HepG2 (cell line): ENCODE results near the gene NFIL3. TPM values are rescaled to one million over a fixed set of nuclear protein-coding genes. Genes with fewer than 3 reads are reported as not detected.

ENCODE experiments used
- ATAC-seq: fragments of 200-7000 bp; cut with Tn5 transposase; 3 replicates; pipeline ENCODE4 v1.9.1; 2020; ENCODE audit warnings: mild to moderate bottlenecking, moderate library complexity
- BruUV-seq: library from RNA; stranded (reverse); fragments of 400-500 nt; replicated peaks from 2 replicates; lab custom pipeline; 2021; lab: Mats Ljungman, UMichigan
- CTCF ChIA-PET: fragments of 300-600 bp; formaldehyde crosslinking; extraction: SDS; loops from one replicate; lab custom pipeline; 2021; ENCODE audit warnings: low total read pairs, inconsistent platforms, low intra/inter-chr PET ratio; lab: Yijun Ruan, JAX
- POLR2A ChIA-PET: fragments of 350-600 bp; sonication (Branson Sonifier 250); formaldehyde crosslinking; loops from one replicate; lab custom pipeline; 2020; ENCODE audit warnings: antibody characterized with exemption, inconsistent platforms; lab: Yijun Ruan, JAX
- DNase-seq: peaks from one replicate; pipeline ENCODE4 v3.0.0-alpha.2; 2015; ENCODE audit warnings: low spot score
- FAIRE-seq: peaks from 3 replicates; lab custom pipeline; 2011; peaks lifted over from hg19 to GRCh38; lab: Jason Lieb, UNC
- H2AFZ ChIP-seq: one replicate; pipeline ENCODE4 v1.6.1; 2011; ENCODE audit warnings: low read length, inconsistent platforms
- H3K27ac ChIP-seq: fragments of 300-600 bp; 3 replicates; pipeline ENCODE4 v1.8.0; 2011; ENCODE audit warnings: mixed run types, mild to moderate bottlenecking, mixed read lengths, low read length, inconsistent platforms; ENCODE audit not compliant: insufficient read depth; ENCODE audit errors: extremely low read length
- H3K27me3 ChIP-seq, 2 experiments: fragments of 200-600 bp in 1 of 2; 2 replicates in 1 of 2; 3 replicates in 1 of 2; pipeline versions ENCODE4 v1.6.0 to v1.8.0; 2011; ENCODE audit warnings: low read length in 2 of 2, mild to moderate bottlenecking in 2 of 2, moderate library complexity in 2 of 2, inconsistent platforms in 1 of 2; ENCODE audit not compliant: insufficient read depth in 2 of 2, control insufficient read depth in 1 of 2
- H3K36me3 ChIP-seq, 2 experiments: fragments of 200-600 bp in 1 of 2; replicated peaks in 1 of 2; 2 replicates in 1 of 2; 3 replicates in 1 of 2; pipeline versions ENCODE4 v1.5.1 to v1.8.0; 2011; ENCODE audit warnings: low read length in 2 of 2, inconsistent platforms in 1 of 2; ENCODE audit not compliant: insufficient read depth in 2 of 2, control insufficient read depth in 1 of 2
- H3K4me1 ChIP-seq: 2 replicates; pipeline ENCODE4 v1.5.1; 2012; ENCODE audit warnings: low read length, inconsistent platforms; ENCODE audit not compliant: insufficient read depth
- H3K4me2 ChIP-seq: 2 replicates; pipeline ENCODE4 v1.6.0; 2011; ENCODE audit warnings: low read depth, low read length, inconsistent platforms
- H3K4me3 ChIP-seq, 3 experiments: fragments of 200-600 bp in 1 of 3; sonication (generic), shearing (Covaris generic) in 1 of 3; replicated peaks in 1 of 3; 2 replicates each; pipeline ENCODE4 v1.5.1; 2011 to 2016; ENCODE audit warnings: low read length in 3 of 3, inconsistent platforms in 2 of 3, low read depth in 2 of 3, mild to moderate bottlenecking in 2 of 3, control low read depth in 1 of 3, mixed read lengths in 1 of 3; ENCODE audit not compliant: insufficient read depth in 1 of 3
- H3K79me2 ChIP-seq: one replicate; pipeline ENCODE4 v1.6.1; 2011; ENCODE audit warnings: low read length, inconsistent platforms; ENCODE audit not compliant: insufficient read depth
- H3K9ac ChIP-seq: 2 replicates; pipeline ENCODE4 v1.6.0; 2011; ENCODE audit warnings: mild to moderate bottlenecking, low read depth, low read length, inconsistent platforms; ENCODE audit not compliant: insufficient read depth
- H3K9me3 ChIP-seq: 2 replicates; pipeline ENCODE4 v1.5.1; 2012; ENCODE audit warnings: mild to moderate bottlenecking, low read length
- H4K20me1 ChIP-seq: 2 replicates; pipeline ENCODE4 v1.6.0; 2011; ENCODE audit warnings: inconsistent platforms, mild to moderate bottlenecking, low read length, moderate library complexity; ENCODE audit not compliant: insufficient read depth
- AKAP8 ChIP-seq: sonication (generic); formaldehyde crosslinking; IDR thresholded peaks from 2 replicates; pipeline ENCODE4 v1.5.1; 2020; ENCODE audit warnings: mild to moderate bottlenecking, missing genetic modification reagents
- ATM ChIP-seq: fragments of 450-650 bp; IDR thresholded peaks from 2 replicates; pipeline ENCODE4 v1.7.1; 2017; ENCODE audit warnings: mild to moderate bottlenecking, borderline replicate concordance
- CENPBD1 ChIP-seq: sonication (generic); formaldehyde crosslinking; IDR thresholded peaks from 2 replicates; pipeline ENCODE4 v1.8.0; 2022; ENCODE audit warnings: missing genetic modification reagents, low read depth, mild to moderate bottlenecking, borderline replicate concordance
- KMT2B ChIP-seq: IDR thresholded peaks from 2 replicates; pipeline ENCODE4 v1.6.1; 2016; ENCODE audit warnings: missing genetic modification reagents, missing compliant biosample characterization
- MTF2 ChIP-seq: sonication (generic); formaldehyde crosslinking; IDR thresholded peaks from 2 replicates; pipeline ENCODE4 v1.5.0; 2020; ENCODE audit warnings: missing genetic modification reagents, borderline replicate concordance
- NPAS2 ChIP-seq: sonication (generic); formaldehyde crosslinking; IDR thresholded peaks from 2 replicates; pipeline ENCODE4 v1.8.0; 2022; ENCODE audit warnings: mild to moderate bottlenecking, missing genetic modification reagents, borderline replicate concordance
- SALL2 ChIP-seq: sonication (generic); formaldehyde crosslinking; IDR thresholded peaks from 2 replicates; pipeline ENCODE4 v1.8.1; 2023; ENCODE audit warnings: mild to moderate bottlenecking, missing genetic modification reagents, inconsistent platforms
- SETDB1 ChIP-seq: sonication (generic); formaldehyde crosslinking; IDR thresholded peaks from 2 replicates; pipeline ENCODE4 v1.5.1; 2020; ENCODE audit warnings: missing genetic modification reagents, mild to moderate bottlenecking, borderline replicate concordance
- ZBTB20 ChIP-seq: sonication (generic); formaldehyde crosslinking; IDR thresholded peaks from 2 replicates; pipeline ENCODE4 v1.8.1; 2023; ENCODE audit warnings: missing genetic modification reagents, low read depth, mild to moderate bottlenecking, borderline replicate concordance
- ZMYM3 ChIP-seq: sonication (generic); formaldehyde crosslinking; IDR thresholded peaks from 2 replicates; pipeline ENCODE4 v1.5.1; 2020; ENCODE audit warnings: mild to moderate bottlenecking, missing genetic modification reagents
- ZNF292 ChIP-seq: sonication (generic); formaldehyde crosslinking; IDR thresholded peaks from 2 replicates; pipeline ENCODE4 v1.8.1; 2022; ENCODE audit warnings: mild to moderate bottlenecking, low read depth, missing genetic modification reagents, borderline replicate concordance
- ZNF44 ChIP-seq: sonication (generic); formaldehyde crosslinking; IDR thresholded peaks from 2 replicates; pipeline ENCODE4 v1.5.1; 2020; ENCODE audit warnings: mild to moderate bottlenecking, missing genetic modification reagents
- ZNF556 ChIP-seq: sonication (generic); formaldehyde crosslinking; IDR thresholded peaks from 2 replicates; pipeline ENCODE4 v1.4.0; 2020; ENCODE audit warnings: mild to moderate bottlenecking, missing genetic modification reagents, borderline replicate concordance
- ZNF605 ChIP-seq: sonication (generic); formaldehyde crosslinking; IDR thresholded peaks from 2 replicates; pipeline ENCODE4 v1.8.0; 2022; ENCODE audit warnings: mild to moderate bottlenecking, missing genetic modification reagents
- ZNF691 ChIP-seq: sonication (generic); formaldehyde crosslinking; IDR thresholded peaks from 2 replicates; pipeline ENCODE4 v1.4.0; 2020; ENCODE audit warnings: missing genetic modification reagents, low read depth, mild to moderate bottlenecking, borderline replicate concordance
- ZNF703 ChIP-seq: sonication (generic); formaldehyde crosslinking; IDR thresholded peaks from 2 replicates; pipeline ENCODE4 v1.5.1; 2020; ENCODE audit warnings: missing genetic modification reagents, mild to moderate bottlenecking, moderate library complexity, borderline replicate concordance
- ZNF75D ChIP-seq: sonication (generic); formaldehyde crosslinking; IDR thresholded peaks from 2 replicates; pipeline ENCODE4 v1.8.1; 2023; ENCODE audit warnings: missing genetic modification reagents, mild to moderate bottlenecking, borderline replicate concordance
- ZNF780A ChIP-seq: sonication (generic); formaldehyde crosslinking; IDR thresholded peaks from 2 replicates; pipeline ENCODE4 v1.8.0; 2022; ENCODE audit warnings: mild to moderate bottlenecking, missing genetic modification reagents, moderate library complexity
- ZNF782 ChIP-seq: sonication (generic); formaldehyde crosslinking; IDR thresholded peaks from 2 replicates; pipeline ENCODE4 v1.4.0; 2020; ENCODE audit warnings: missing genetic modification reagents, mild to moderate bottlenecking, borderline replicate concordance
- WGBS: methylation state at CpG from one replicate; pipeline ENCODE4 v1.1.6; 2017; ENCODE audit warnings: low lambda C conversion rate; 5-methylcytosine and 5-hydroxymethylcytosine counted together
- in situ Hi-C: cut with HindIII; loops from 2 replicates; pipeline ENCODE4 v1.10.0; 2017; ENCODE audit warnings: low pct_unique_long_range_greater_than_20kb; ENCODE audit not compliant: extremely low pct_ligation_motif_present
- intact Hi-C: fragments of 100-400 bp; cut with micrococcal nuclease; formaldehyde crosslinking; loops from one replicate; pipeline ENCODE4 v1.10.0; 2022; ENCODE audit not compliant: unreplicated experiment
- polyA plus RNA-seq, 8 experiments: library from polyadenylated mRNA; depleted of rRNA in 3 of 8; stranded (reverse) in 7 of 8; unstranded in 1 of 8; fragments of >200 nt; fragmentation: Illumina TruSeq in 4 of 8; extraction: Trizol in 4 of 8; gene quantifications; 2 replicates each; pipeline versions ENCODE4 v1.2.1 to v1.2.3, GENCODE V29; 2011 to 2016; ENCODE audit warnings: low read depth in 4 of 8, missing spikeins in 1 of 8, mixed read lengths in 1 of 8; ENCODE audit not compliant: insufficient read depth in 1 of 8
- total RNA-seq, 5 experiments: library from RNA; depleted of rRNA; stranded (reverse); fragments of >200 nt; fragmentation: Illumina TruSeq; extraction: Trizol; gene quantifications; 2 replicates each; pipeline ENCODE4 v1.2.3, GENCODE V29; 2016; ENCODE audit warnings: low read depth in 1 of 5

Gene NFIL3
- total and polyA plus RNA-seq, 2 of the 13 experiments (the other 11 are each of a cell fraction or from before 2014, with no cell fraction given): 46.6 to 54.2 TPM

DNA sequence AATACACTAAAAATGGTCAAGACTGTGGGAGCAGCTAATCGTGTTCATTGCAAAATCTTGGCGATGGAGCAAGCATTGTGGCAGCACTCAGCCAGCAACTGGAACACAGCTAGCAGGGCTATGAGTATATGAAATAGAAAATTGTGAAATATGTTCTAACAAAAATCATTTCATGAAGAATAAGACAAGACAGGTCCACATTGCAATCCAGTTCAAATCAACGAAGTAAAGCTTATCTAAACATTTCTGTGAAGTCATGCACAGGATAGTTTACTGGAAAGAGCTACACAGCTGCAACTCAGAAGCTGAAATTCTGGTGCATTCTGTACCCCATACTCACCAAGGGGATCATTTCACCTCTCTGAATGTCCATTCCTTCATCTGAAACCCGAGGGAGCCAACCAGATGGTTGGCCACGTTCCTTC is 5.3 kb upstream of the NFIL3 start:
- H3K27ac ChIP-seq: no peak overlapping the region

GRCh38 chr9:91428436-91428835 is 4.8 kb upstream of the NFIL3 start:
- no peak for FAIRE-seq
- no peak overlapping the region for H3K4me3 ChIP-seq
- H3K9ac ChIP-seq: no peak overlapping the region
- no peak for ATAC-seq
- H3K4me2 ChIP-seq: no peak overlapping the region
- 48% methylated on average over 2 of the region's 2 CpGs for whole genome bisulfite sequencing
- H3K27ac ChIP-seq: no peak overlapping the region
- peaks cover 25% of the 10 kb centered on the region for H3K4me1 ChIP-seq
- 0 out of 5 replicates have a peak, but pooled peaks cover 0 to 6% of the 10 kb centered on the region in 2 experiments for H3K27me3 ChIP-seq
- H3K36me3 ChIP-seq: no peaks in the 10 kb centered on the region
- H2AFZ ChIP-seq: no peak overlapping the region
- ChIA-PET POLR2A (no interaction called here), CTCF (no interaction called here)
- no peaks in the 10 kb centered on the region for H4K20me1 ChIP-seq
- in situ Hi-C loops: loop anchor here (5.0 kb wide), 1 partner anchor 396 kb away; no protein-coding TSS in a partner anchor
- BruUV-seq: no TSS peak
- intact Hi-C loops: loop anchor here (1.0 kb wide), 1 partner anchor 513 kb away; no protein-coding TSS in a partner anchor
- H3K79me2 ChIP-seq: peaks cover 15% of the 10 kb centered on the region
- H3K9me3 ChIP-seq: no peaks in the 10 kb centered on the region
- DNase-seq: no peak
- no peak for TF ChIP-seq ZNF782
- no peak for TF ChIP-seq ZBTB20 (CRISPR knock-in tag)
- TF ChIP-seq ZNF605 (CRISPR knock-in tag): no peak
- TF ChIP-seq ZMYM3: no peak
- no peak for TF ChIP-seq SALL2 (CRISPR knock-in tag)
- no peak for TF ChIP-seq MTF2 (CRISPR knock-in tag)
- TF ChIP-seq ZNF44 (CRISPR knock-in tag): no peak
- no peak for TF ChIP-seq KMT2B (CRISPR knock-in tag)
- TF ChIP-seq ZNF556 (CRISPR knock-in tag): no peak
- TF ChIP-seq SETDB1 (CRISPR knock-in tag): no peak
- TF ChIP-seq ZNF75D (CRISPR knock-in tag): no peak
- TF ChIP-seq AKAP8 (CRISPR knock-in tag): no peak
- no peak for TF ChIP-seq ZNF703 (CRISPR knock-in tag)
- TF ChIP-seq ZNF292: no peak

More for the DNA sequence above, 5.3 kb upstream of the NFIL3 start:
- CTCF ChIA-PET: no interaction called here
- FAIRE-seq (no peak), DNase-seq (no peak)
- Histone ChIP-seq H3K36me3 (no peaks in the 10 kb centered on the region), H3K9ac (no peak overlapping the region), H3K9me3 (no peaks in the 10 kb centered on the region), H3K79me2 (peaks cover 14% of the 10 kb centered on the region), H3K4me1 (peaks cover 26% of the 10 kb centered on the region), H4K20me1 (no peaks in the 10 kb centered on the region), H3K4me2 (no peak overlapping the region), H2AFZ (no peak overlapping the region)
- no TSS peak for BruUV-seq
- intact Hi-C loops: loop anchor here (1.0 kb wide), 1 partner anchor 514 kb away; no protein-coding TSS in a partner anchor
- POLR2A ChIA-PET: no interaction called here
- no peak for TF ChIP-seq CENPBD1 (CRISPR knock-in tag)
- TF ChIP-seq ZNF691: no peak
- TF ChIP-seq NPAS2 (CRISPR knock-in tag): no peak
- no peak for TF ChIP-seq ATM
- TF ChIP-seq ZNF780A (CRISPR knock-in tag): no peak
- TF ChIP-seq, all 625 proteins: peak for 0
- 18% methylated on average over 5 of the region's 5 CpGs for WGBS
- ATAC-seq: no peak
- in situ Hi-C loops: loop anchor here (5.0 kb wide), 1 partner anchor 397 kb away; no protein-coding TSS in a partner anchor
- Histone ChIP-seq H3K27me3 (0 out of 5 replicates have a peak, but pooled peaks cover 0 to 6% of the 10 kb centered on the region in 2 experiments), H3K4me3 (no peak overlapping the region)
